Measurements from ENCODE around the gene ADNP.

ADNP gene

DNA sequence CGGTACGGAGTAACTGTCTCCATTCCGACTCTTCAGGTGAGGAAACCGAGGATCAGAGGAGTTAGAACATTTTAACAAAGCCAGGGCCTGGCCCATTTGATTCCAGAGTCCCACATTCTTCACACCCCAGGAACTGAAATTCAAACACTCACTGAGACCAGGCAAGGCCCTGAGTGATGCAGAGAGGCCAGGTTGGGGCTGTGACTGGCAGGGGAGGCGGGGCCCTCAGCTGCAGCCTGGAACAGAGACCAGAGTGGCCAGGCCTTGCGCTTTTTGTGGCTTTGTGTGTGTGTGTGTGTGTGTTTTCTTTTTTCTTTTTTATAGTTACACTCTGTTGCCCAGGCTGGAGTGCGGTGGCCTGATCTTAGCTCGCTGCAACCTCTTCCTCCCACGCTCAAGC, 79.2 kb downstream of the ADNP start:
- no peak for DNase-seq (ENCODE audit: low read depth in 2 of 2, low spot score in 1 of 2)

DNA sequence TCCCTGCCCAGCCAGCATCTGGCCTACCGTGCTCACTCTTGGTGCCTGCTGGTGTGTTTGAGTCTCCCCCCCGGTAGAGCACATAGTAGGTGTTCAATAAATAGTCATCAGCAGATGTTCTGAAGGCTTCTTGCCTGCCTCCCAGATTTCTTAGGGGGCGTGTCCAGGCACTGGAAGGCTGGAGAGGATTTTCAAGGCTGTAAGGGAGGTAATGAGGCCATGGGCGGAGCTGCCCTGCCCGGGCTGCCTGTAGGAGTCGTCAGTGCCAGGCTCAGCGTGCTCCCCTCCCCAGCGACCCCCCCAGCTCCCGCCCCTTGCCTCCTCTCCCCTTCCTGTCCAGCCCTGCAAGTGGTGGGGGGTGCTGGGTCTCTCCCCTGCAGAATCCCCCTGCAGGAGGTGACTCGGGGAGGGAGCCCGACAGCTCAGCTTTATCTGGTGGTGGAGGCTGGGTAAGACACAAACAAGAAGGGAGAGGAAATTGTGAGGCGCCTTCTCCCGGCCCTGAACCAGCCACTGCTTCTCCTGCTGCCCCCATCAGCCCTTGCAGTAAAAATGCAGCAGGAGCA, 80.4 kb downstream of the ADNP start:
- DNase-seq (ENCODE audit: low read depth in 2 of 2, low spot score in 1 of 2): no peak

DNA sequence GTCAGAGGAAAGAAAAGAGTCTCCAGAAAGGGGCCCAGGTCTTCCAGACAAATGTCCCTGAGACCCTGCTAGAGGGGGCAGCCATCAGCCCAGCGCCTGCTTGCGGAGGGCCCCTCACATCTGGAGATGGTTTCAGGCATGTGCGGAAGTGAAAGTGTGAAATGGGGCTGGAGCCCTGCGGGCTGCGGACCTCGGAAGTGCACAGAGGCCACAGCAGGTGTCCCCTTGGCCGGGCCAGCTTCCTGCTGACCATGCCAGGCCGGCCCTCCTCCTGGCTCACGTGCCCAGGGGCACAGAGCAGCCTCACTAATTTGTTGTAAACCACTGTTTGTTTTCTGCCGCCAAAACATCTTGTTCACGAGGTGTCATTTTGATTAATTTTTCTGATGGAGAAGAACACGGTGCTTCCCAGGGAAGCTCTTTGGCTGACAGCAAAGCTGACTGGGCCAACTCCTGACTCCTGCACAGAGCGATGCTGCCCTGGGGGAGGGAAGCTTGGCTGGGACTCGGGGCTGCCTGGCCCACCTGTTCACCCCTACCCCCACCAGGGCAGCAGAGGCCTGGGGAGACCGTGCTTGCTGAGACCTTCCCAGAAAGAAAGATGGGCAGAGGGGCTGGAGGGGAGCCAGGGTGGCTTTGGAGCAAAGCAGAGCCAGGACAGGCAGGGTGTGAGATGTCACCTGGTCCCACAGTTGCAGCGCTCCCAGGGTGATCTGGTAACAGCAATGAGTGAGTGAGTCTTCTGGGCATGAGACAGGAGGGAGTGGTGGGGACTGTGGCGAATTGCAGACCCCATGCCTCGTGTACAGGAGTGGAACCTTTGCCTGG, 82.2 kb downstream of the ADNP start:
- DNase-seq (ENCODE audit: low read depth in 2 of 2, low spot score in 1 of 2): no peak

DNA sequence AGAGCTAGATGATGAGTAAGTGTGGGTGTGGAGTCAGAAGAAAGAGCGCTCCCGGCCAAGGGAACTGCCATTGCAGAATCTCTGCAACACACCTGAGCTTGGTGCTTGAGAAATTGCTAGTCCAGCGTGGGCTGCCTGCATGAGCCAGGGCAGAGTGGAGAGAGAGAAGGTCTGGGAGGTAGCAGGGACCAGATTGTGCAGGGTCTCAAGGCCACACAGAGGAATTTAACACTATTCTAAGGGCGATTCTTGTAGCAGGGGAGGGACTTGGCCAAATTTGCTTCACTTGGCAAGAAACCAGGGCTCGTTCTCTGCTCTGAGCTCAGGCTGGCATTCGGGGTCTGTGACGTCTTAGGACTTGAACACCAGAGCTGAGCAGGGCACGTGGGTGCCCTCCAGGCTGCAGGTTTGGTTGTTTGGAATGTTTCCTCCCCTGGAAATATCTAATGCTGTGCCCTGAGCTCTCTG, 82.9 kb downstream of the ADNP start:
- no peak for DNase-seq (ENCODE audit: low read depth in 2 of 2, low spot score in 1 of 2)

DNA sequence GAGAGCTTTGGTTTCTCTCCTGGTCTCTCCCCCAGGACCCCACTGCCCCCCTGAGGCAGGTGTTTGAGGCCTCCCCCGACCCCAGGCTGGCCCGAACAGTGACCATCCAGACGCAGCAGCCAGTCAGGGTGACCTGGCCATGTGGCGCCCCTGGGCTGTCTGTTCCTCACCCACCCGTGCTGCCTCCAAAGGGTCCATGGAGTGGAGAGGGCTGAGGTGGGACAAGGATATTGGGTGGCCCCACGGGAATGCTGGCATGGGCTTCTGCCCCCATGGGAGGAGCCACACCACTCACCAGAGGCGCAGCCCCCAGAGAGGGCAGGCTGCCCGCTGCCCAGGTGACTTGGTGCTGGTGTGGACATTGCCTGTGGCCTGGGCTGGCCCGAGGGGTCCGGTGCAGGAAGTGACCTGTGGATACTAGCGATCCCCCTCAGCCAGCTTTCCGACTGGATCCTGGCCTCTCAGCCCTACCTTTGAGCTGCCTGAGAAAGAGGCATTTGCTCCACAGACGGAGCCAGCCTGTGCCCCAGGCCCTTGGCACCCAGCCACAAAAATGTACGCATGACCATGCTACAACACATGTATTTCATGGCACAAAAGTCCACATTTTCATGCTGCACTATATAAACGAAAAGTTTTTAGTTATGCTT, 85.5 kb downstream of the ADNP start:
- no peak for DNase-seq (ENCODE audit: low read depth in 2 of 2, low spot score in 1 of 2)

DNA sequence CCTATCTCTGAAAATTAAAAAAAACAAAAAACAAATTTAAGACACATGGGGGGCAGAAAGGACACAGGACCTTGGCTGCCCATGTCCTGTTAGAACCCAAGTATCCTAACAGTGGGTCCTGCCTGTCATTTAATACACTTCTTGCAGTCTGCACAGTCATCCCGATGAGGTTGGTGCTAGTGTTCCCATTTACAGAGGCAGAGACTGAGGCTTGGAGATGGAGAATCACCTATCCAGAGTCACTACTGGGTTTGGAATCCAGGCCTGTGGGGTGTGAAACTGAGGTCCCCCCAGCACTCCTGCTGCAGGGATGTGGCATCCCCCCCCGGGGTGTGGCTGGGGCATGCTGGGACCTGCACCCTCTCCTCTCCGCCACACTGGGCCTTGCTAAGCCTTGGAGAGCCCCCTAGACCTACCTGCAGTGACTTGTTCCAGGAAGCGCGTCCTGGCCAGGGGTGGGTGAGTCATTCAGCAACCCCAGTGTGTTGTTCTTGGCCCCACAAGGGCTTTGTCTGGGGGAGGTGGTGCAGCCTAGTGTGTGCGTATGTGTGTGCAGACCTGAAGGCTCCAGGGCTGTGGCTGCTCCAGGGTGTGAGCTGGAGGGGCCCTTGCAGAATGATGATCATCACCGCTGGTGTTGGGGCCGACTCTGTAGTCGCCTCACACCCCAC, 86.7 kb downstream of the ADNP start:
- peak; percentile 6 to 35 for DNase-seq (ENCODE audit: low read depth in 2 of 2, low spot score in 1 of 2)

DNA sequence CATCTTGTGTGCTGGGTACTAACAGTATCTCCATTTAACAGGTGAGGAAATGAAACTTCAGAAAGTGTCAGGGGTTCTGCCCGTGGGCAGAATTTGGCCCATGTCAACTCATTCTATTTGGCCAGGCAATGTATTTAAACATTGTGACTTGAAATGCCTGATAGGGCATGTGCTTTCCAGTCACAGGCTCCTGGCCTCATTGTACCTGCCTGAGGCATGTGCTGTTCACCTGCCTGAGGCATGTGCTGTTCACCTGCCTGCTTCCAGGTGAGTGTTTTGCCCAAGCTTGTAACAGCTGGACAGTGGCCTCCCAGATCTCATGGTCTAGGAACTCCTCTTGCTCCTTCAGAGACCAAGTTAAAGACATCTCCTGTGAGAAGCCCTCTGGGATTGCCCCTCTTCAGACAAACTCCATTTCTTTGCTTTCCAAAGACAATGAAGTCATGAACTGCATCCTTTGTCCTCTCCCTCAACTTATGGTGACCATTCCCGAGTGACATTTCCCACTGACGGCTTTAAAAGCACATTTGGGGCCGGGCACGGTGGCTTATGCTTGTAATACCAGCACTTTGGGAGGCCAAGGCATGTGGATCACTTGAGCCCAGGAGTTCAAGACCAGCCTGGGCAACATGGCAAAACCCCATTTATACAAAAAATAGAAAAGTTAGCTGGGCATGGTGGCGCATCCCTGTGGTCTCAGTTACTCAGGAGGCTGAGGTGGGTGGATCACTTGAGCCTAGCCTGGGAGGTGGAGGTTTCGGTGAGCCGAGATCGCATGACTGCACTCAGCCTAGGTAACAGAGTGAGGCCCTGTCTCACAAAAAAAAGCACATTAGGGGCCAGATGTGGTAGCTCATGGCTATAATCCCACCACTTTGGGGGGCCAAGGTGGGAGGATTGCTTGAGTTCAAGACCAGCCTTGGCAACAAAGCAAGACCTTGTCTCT, 87.6 kb downstream of the ADNP start:
- no peak for DNase-seq (ENCODE audit: low read depth in 2 of 2, low spot score in 1 of 2)

DNA sequence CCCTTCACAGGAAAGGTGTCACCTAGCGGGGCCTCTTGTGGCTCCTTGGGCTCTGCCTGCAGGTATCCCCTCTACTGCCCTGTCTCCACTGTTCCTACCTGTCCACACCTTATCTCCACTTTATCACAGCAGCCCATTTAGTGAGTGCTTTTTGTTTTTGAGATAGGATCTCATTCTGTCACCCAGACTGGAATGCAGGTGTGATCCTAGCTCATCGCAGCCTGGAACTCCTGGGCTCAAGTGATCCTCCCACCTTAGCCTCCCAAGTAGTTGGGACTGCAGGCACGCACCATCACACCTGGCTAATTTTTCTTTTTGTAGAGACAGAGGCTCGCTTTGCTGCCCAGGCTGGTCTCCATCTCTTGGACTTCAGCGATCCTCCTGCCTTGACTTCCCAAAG, 88.4 kb downstream of the ADNP start:
- DNase-seq (ENCODE audit: low read depth in 2 of 2, low spot score in 1 of 2): no peak

Measured in stimulated activated CD8-positive, alpha-beta memory T cell treated with anti-CD3 and anti-CD28 coated beads, Interleukin-4, amount 100 ng/mL, for 4 hours (primary cell).